Measurements from ENCODE around the gene UGT1A6. TPM values are rescaled to one million over a fixed set of nuclear protein-coding genes. Genes with fewer than 3 reads are reported as not detected.

UGT1A6 gene
- total and polyA plus RNA-seq, 2 of the 4 experiments (the other 2 are of a cell fraction), result not detected

GRCh38 chr2:233780771-233781170, 88.1 kb downstream of the UGT1A6 start:
- no peak for DNase-seq
- in situ Hi-C loops (cut with MboI; ENCODE audit: low sequenced_read_pairs), result no loop called here
- WGBS, 2 experiments (ENCODE audit: extremely low coverage in 2 of 2, insufficient read length in 1 of 2), result no CpG with 5 or more reads among the region's 4 CpGs

More at GRCh38 chr2:233780771-233781170, 88.1 kb downstream of the UGT1A6 start:
- Histone ChIP-seq H3K14ac (replicated peaks; ENCODE audit: low read depth, low read length) (no peak overlapping the region), H3K27me3 (ENCODE audit: control insufficient read depth, insufficient read depth, low read length) (no peaks in the 10 kb centered on the region), H3K18ac (ENCODE audit: low read depth, low read length) (no peak overlapping the region), H3K79me1 (ENCODE audit: low read depth in 1 of 2, low read length in 2 of 2) (no peaks in the 10 kb centered on the region), H2BK15ac (ENCODE audit: low read depth, low read length) (no peak overlapping the region), H2BK5ac (ENCODE audit: low read depth, low read length, poor library complexity, severe bottlenecking) (no peak overlapping the region), H3K9me3 (ENCODE audit: control insufficient read depth, insufficient read depth, low read length) (peaks cover 3% of the 10 kb centered on the region; the same call in 1 of the 2 replicates), H4K8ac (ENCODE audit: low read depth in 2 of 2, low read length in 2 of 2) (no peak overlapping the region), H2AK5ac (ENCODE audit: low read depth, low read length) (no peak overlapping the region), H3K4me3 (ENCODE audit: insufficient read depth, low read depth, low read length) (no peak overlapping the region), H3K4me2 (ENCODE audit: low read depth, low read length) (no peak overlapping the region), H2BK120ac (ENCODE audit: low read depth, low read length) (no peak overlapping the region), H4K91ac (ENCODE audit: insufficient read depth, low read depth, low read length) (no peak overlapping the region), H3K23ac (ENCODE audit: low read depth, low read length) (no peak overlapping the region), H2AFZ (replicated peaks; ENCODE audit: low read length, poor library complexity) (no peak overlapping the region), H2BK20ac (ENCODE audit: low read depth, low read length) (no peak overlapping the region), H3K9me1 (ENCODE audit: insufficient read depth, low read length) (no peaks in the 10 kb centered on the region), H3K4ac (ENCODE audit: low read depth, low read length) (no peak overlapping the region), H4K20me1 (ENCODE audit: insufficient read depth, low read length) (no peaks in the 10 kb centered on the region), H3K27ac (ENCODE audit: insufficient read depth, low read length) (no peak overlapping the region), H2AK9ac (replicated peaks; ENCODE audit: low read depth, low read length, poor library complexity) (no peak overlapping the region), H3K36me3 (ENCODE audit: control insufficient read depth, insufficient read depth, low read length) (no peaks in the 10 kb centered on the region), H3K56ac (ENCODE audit: extremely low read depth, insufficient read depth, low read length) (no peak overlapping the region), H3K9ac (ENCODE audit: low read depth, low read length) (no peak overlapping the region), H4K5ac (ENCODE audit: low read depth, low read length) (no peak overlapping the region), H3K4me1 (ENCODE audit: control insufficient read depth, insufficient read depth, low read length) (no peaks in the 10 kb centered on the region)
- ChIA-PET CTCF (no interaction called here), POLR2A (ENCODE audit: unreplicated experiment) (no interaction called here)
- no TSS peak for BruUV-seq (replicated peaks)
- dilution Hi-C loops (cut with HindIII; ENCODE audit: low sequenced_read_pairs, unreplicated experiment) (no loop called here), intact Hi-C loops (cut with micrococcal nuclease) (no loop called here)
- no peak for ATAC-seq (ENCODE audit: low read depth)
- TF ChIP-seq POLR2A (IDR thresholded peaks at IDR 0.05; ENCODE audit: low read depth, low read length) (no peak), NFE2L2 (IDR thresholded peaks at IDR 0.05; ENCODE audit: low read depth, low read length) (no peak), MXI1 (IDR thresholded peaks at IDR 0.05; ENCODE audit: borderline replicate concordance, low read depth, low read length) (no peak), FOS (IDR thresholded peaks at IDR 0.05; ENCODE audit: low read depth, low read length) (no peak), ELK1 (IDR thresholded peaks at IDR 0.05; ENCODE audit: borderline replicate concordance, low read depth, low read length) (no peak), RCOR1 (IDR thresholded peaks at IDR 0.05; ENCODE audit: insufficient replicate concordance, low read length) (no peak), SMC3 (IDR thresholded peaks at IDR 0.05; ENCODE audit: low read depth, low read length) (no peak), CTCF (conservative IDR thresholded peaks at IDR 0.05; ENCODE audit: low read depth, low read length) (no peak), USF2 (IDR thresholded peaks at IDR 0.05; ENCODE audit: low read depth, low read length) (no peak), BHLHE40 (IDR thresholded peaks at IDR 0.05; ENCODE audit: low read depth, low read length) (no peak), MAZ (IDR thresholded peaks at IDR 0.05; ENCODE audit: borderline replicate concordance, low read depth, low read length) (no peak), CHD1 (IDR thresholded peaks at IDR 0.05; ENCODE audit: low read depth, low read length) (no peak), RFX5 (IDR thresholded peaks at IDR 0.05; ENCODE audit: low read depth, low read length) (no peak), RAD21 (IDR thresholded peaks at IDR 0.05; ENCODE audit: low read length) (no peak), MAFK (IDR thresholded peaks at IDR 0.05; ENCODE audit: low read depth, low read length) (no peak), CEBPB (IDR thresholded peaks at IDR 0.05; ENCODE audit: low read depth, low read length) (no peak)

Measured in IMR-90 (cell line).